ENCODE measurements around the gene CCDC146.

CCDC146 gene

DNA sequence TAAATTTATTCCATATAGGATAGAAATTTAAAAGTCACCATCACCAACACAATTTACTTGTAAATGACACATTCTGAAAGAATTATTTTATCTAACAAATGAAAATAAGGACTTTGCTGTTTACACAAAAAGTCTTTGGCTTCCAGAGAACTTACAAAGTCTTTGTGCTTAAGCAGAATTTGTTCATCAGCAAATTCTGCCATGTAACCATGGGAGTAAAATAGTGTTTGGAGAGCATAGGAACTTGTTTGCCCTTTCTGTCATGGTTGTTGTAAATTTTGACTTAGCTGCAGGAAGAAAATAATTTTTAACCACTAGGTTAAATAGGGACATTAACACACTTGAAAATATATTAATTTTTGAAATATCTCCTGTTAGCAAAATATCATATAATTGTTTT lies 62.0 kb downstream of the CCDC146 start:
- H3K4me3 ChIP-seq, result no peak overlapping the region
- no peaks in the 10 kb centered on the region for H3K9me3 ChIP-seq
- no peaks in the 10 kb centered on the region for H3K36me3 ChIP-seq
- no peak overlapping the region for H3K4me2 ChIP-seq
- peaks cover 8% of the 10 kb centered on the region for H3K4me1 ChIP-seq
- H3K9ac ChIP-seq, result no peak overlapping the region
- no peaks in the 10 kb centered on the region for H4K20me1 ChIP-seq
- TF ChIP-seq Cebpa-rat (IDR thresholded peaks at IDR 0.05), result no peak
- H3K27ac ChIP-seq, result no peak overlapping the region
- no peaks in the 10 kb centered on the region for H3K27me3 ChIP-seq

- Histone ChIP-seq H3K4me2 (no peak overlapping the region), H3K4me3 (no peak overlapping the region), H3K27ac (no peak overlapping the region)
These were observed 62.6 kb downstream of the CCDC146 start for GRCh38 chr7:77184990-77185389.

DNA sequence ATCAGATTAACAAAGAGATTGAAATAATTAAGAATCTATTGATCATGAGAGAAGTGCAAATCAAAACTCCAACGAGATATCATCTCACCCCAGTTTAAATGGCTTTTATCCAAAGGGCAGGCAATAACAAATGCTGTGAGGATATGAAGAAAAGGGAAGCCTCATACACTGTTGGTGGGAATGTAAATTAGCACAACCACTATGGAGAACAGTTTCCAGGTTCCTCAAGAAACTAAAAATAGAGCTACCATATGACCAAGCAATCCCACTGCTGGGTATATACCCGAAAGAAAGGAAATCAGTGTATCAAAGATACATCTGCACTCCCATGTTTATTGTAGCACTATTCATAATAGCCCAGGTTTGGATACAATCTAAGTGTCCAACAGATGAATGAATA lies 63.5 kb downstream of the CCDC146 start:
- Histone ChIP-seq H3K27ac (no peak overlapping the region), H4K20me1 (no peaks in the 10 kb centered on the region)
- no peak for TF ChIP-seq Cebpa-rat (IDR thresholded peaks at IDR 0.05)

More at GRCh38 chr7:77184990-77185389, 62.6 kb downstream of the CCDC146 start:
- Histone ChIP-seq H3K27me3 (no peaks in the 10 kb centered on the region), H3K9me3 (no peaks in the 10 kb centered on the region), H4K20me1 (no peaks in the 10 kb centered on the region), H3K36me3 (no peaks in the 10 kb centered on the region), H3K4me1 (peaks cover 11% of the 10 kb centered on the region), H3K9ac (no peak overlapping the region)
- no peak for TF ChIP-seq Cebpa-rat (IDR thresholded peaks at IDR 0.05)

DNA sequence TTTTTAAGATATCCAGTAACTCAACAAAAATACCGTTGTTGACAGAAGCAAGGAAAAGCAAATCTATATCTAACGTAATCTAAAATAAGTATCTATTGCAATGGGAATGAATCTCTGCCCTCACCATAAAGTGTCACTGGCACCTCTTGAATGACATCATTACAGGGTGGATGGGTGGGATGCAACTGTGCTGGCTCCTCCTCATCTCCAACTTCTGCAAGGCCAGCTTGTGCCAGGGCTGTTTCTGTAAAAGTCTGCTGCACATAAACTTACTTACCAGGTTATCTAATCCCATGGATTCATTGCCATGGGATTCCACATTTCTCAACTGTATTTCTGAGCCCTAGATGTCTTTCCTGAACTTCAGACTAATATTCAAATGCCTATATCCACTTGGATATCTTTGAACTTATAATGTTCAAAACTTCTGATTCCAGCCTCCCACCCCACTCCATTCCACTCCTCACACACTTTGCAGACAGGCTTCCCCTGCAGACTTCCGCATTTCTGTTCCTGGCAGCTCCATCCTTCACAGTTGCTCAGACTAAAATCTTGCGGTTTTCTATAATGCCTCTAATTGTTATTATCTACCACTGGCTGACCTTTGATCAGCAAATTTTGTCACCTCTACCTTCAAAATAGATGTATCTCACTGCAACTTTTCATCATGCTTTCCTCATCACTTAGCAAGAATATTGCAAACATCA lies 66.5 kb downstream of the CCDC146 start:
- Histone ChIP-seq H3K36me3 (no peaks in the 10 kb centered on the region), H3K27ac (no peak overlapping the region), H3K4me3 (no peak overlapping the region), H4K20me1 (no peaks in the 10 kb centered on the region), H3K27me3 (no peaks in the 10 kb centered on the region), H3K4me1 (peaks cover 28% of the 10 kb centered on the region), H3K9me3 (0 out of 2 replicates have a peak, but pooled peaks cover 7% of the 10 kb centered on the region), H3K4me2 (peak overlapping the region; percentile 11; the same call in 1 of the 2 replicates), H3K9ac (no peak overlapping the region)
- TF ChIP-seq Cebpa-rat (IDR thresholded peaks at IDR 0.05), result no peak

More for the DNA sequence above, 63.5 kb downstream of the CCDC146 start:
- H3K27me3 ChIP-seq, result no peaks in the 10 kb centered on the region
- no peaks in the 10 kb centered on the region for H3K9me3 ChIP-seq
- no peak overlapping the region for H3K9ac ChIP-seq
- H3K36me3 ChIP-seq, result no peaks in the 10 kb centered on the region
- H3K4me2 ChIP-seq, result no peak overlapping the region
- H3K4me1 ChIP-seq, result peaks cover 11% of the 10 kb centered on the region
- no peak overlapping the region for H3K4me3 ChIP-seq

- Histone ChIP-seq H3K27ac (no peak overlapping the region), H3K4me1 (peaks cover 23% of the 10 kb centered on the region), H3K4me2 (no peak overlapping the region), H3K9me3 (no peaks in the 10 kb centered on the region), H3K9ac (no peak overlapping the region), H3K36me3 (no peaks in the 10 kb centered on the region), H4K20me1 (no peaks in the 10 kb centered on the region), H3K4me3 (no peak overlapping the region), H3K27me3 (no peaks in the 10 kb centered on the region)
- TF ChIP-seq Cebpa-rat (IDR thresholded peaks at IDR 0.05), result no peak
These were observed 74.7 kb downstream of the CCDC146 start for GRCh38 chr7:77197141-77197540.

GRCh38 chr7:77199013-77199966 lies 76.9 kb downstream of the CCDC146 start, which contains the start of gene FGL2:
Gene FGL2 (minus strand): TSS chr7:77199819. CDS start chr7:77199793, 26 bp downstream.
- no peak within 1 kb of the TSS for H3K4me3 ChIP-seq
- no peaks in the 10 kb centered on the region for H3K36me3 ChIP-seq
- no peaks in the 10 kb centered on the region for H3K9me3 ChIP-seq
- TF ChIP-seq Cebpa-rat (IDR thresholded peaks at IDR 0.05), result no peak
- H3K4me2 ChIP-seq, result peak within 1 kb of the TSS; percentile 17
- H3K27me3 ChIP-seq, result no peaks in the 10 kb centered on the region
- no peak within 1 kb of the TSS for H3K9ac ChIP-seq
- no peaks in the 10 kb centered on the region for H4K20me1 ChIP-seq
- H3K27ac ChIP-seq, result no peak within 1 kb of the TSS
- H3K4me1 ChIP-seq, result 0 out of 2 replicates have a peak, but pooled peaks cover 6% of the 10 kb centered on the region

- Histone ChIP-seq H3K4me3 (no peak overlapping the region), H3K27ac (no peak overlapping the region), H3K36me3 (no peaks in the 10 kb centered on the region), H3K4me2 (no peak overlapping the region), H3K27me3 (no peaks in the 10 kb centered on the region), H4K20me1 (no peaks in the 10 kb centered on the region), H3K9me3 (no peaks in the 10 kb centered on the region), H3K9ac (no peak overlapping the region), H3K4me1 (0 out of 2 replicates have a peak, but pooled peaks cover 6% of the 10 kb centered on the region)
- no peak for TF ChIP-seq Cebpa-rat (IDR thresholded peaks at IDR 0.05)
These were observed 78.1 kb downstream of the CCDC146 start for GRCh38 chr7:77200542-77200941.

- no peak overlapping the region for H3K9ac ChIP-seq
- no peak overlapping the region for H3K4me3 ChIP-seq
- H3K9me3 ChIP-seq, result no peaks in the 10 kb centered on the region
- no peak overlapping the region for H3K27ac ChIP-seq
- H3K36me3 ChIP-seq, result no peaks in the 10 kb centered on the region
- no peak for TF ChIP-seq Cebpa-rat (IDR thresholded peaks at IDR 0.05)
- H4K20me1 ChIP-seq, result no peaks in the 10 kb centered on the region
- 0 out of 2 replicates have a peak, but pooled peaks cover 6% of the 10 kb centered on the region for H3K4me1 ChIP-seq
- H3K4me2 ChIP-seq, result no peak overlapping the region
- no peaks in the 10 kb centered on the region for H3K27me3 ChIP-seq
These were observed 80.1 kb downstream of the CCDC146 start for GRCh38 chr7:77202481-77202976.

DNA sequence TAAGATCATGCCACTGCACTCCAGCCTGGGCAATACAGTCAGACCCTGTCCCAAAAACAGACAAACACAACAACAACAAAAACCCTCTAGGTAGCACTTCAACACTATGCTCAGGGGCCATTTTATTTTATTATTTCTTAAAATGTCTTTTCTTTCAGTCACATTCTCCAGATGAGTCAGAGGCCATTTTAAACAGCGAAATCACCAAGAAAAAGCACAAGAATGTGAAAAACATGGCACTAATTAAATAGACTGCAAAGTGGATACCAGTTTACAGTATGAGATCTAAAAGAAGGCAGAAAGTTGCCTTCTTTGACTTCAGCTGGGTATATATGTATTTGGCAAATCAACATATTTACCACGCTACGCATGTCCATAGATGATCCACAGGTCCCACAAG lies 83.3 kb downstream of the CCDC146 start:
- Histone ChIP-seq H3K9me3 (peaks cover 30% of the 10 kb centered on the region), H3K27ac (no peak overlapping the region), H3K27me3 (no peaks in the 10 kb centered on the region), H3K9ac (no peak overlapping the region), H4K20me1 (no peaks in the 10 kb centered on the region), H3K4me1 (no peaks in the 10 kb centered on the region), H3K4me3 (no peak overlapping the region), H3K36me3 (peaks cover 9% of the 10 kb centered on the region), H3K4me2 (no peak overlapping the region)
- no peak for TF ChIP-seq Cebpa-rat (IDR thresholded peaks at IDR 0.05)

Measured in BLaER1 (cell line).